ENCODE results near the gene BTLA. TPM values are rescaled to one million over a fixed set of nuclear protein-coding genes. Genes with fewer than 3 reads are reported as not detected.
"Not testable (repeated sequence)": the region's sequence is repeated elsewhere in the genome, so short reads cannot be mapped to it uniquely, and the experiment has no call there.

The BTLA gene
- total RNA-seq, 1 donor from 2014 or later: not detected

DNA sequence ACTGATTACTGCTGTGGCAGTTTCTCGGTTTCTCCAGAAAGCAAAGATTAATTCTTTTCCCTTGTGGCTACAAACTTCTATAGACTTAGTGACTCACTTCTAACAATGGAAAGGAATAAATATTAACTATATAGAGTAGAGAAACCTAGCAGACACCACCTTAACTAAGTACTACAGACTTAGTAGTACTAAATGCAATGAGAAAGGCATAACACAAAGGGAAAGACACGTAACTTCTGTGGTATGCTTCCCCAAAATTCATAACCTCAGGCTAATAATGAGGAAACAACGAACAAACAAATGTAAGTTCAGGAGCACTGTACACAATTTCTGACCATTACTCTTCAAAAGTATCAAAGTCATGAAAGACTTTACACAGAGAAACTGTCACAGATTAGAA lies 31.3 kb upstream of the BTLA start:
- H3K4me1 Mint-ChIP-seq (ENCODE audit: low read depth, unreplicated experiment): no peaks in the 10 kb centered on the region
- TF ChIP-seq, protein P1, sequence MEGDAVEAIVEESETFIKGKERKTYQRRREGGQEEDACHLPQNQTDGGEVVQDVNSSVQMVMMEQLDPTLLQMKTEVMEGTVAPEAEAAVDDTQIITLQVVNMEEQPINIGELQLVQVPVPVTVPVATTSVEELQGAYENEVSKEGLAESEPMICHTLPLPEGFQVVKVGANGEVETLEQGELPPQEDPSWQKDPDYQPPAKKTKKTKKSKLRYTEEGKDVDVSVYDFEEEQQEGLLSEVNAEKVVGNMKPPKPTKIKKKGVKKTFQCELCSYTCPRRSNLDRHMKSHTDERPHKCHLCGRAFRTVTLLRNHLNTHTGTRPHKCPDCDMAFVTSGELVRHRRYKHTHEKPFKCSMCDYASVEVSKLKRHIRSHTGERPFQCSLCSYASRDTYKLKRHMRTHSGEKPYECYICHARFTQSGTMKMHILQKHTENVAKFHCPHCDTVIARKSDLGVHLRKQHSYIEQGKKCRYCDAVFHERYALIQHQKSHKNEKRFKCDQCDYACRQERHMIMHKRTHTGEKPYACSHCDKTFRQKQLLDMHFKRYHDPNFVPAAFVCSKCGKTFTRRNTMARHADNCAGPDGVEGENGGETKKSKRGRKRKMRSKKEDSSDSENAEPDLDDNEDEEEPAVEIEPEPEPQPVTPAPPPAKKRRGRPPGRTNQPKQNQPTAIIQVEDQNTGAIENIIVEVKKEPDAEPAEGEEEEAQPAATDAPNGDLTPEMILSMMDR (IDR thresholded peaks at IDR 0.05; ENCODE audit: partially characterized antibody, unreplicated experiment): no peak
- no peaks in the 10 kb centered on the region for H3K36me3 Mint-ChIP-seq (ENCODE audit: unreplicated experiment)
- no peaks in the 10 kb centered on the region for H3K27me3 Mint-ChIP-seq (ENCODE audit: unreplicated experiment)
- H3K27ac Mint-ChIP-seq (ENCODE audit: unreplicated experiment): no peak overlapping the region
- DNase-seq: no peak
- H3K9me3 Mint-ChIP-seq (ENCODE audit: unreplicated experiment): peaks cover 1% of the 10 kb centered on the region
- no peak overlapping the region for H3K4me3 Mint-ChIP-seq (ENCODE audit: unreplicated experiment)

DNA sequence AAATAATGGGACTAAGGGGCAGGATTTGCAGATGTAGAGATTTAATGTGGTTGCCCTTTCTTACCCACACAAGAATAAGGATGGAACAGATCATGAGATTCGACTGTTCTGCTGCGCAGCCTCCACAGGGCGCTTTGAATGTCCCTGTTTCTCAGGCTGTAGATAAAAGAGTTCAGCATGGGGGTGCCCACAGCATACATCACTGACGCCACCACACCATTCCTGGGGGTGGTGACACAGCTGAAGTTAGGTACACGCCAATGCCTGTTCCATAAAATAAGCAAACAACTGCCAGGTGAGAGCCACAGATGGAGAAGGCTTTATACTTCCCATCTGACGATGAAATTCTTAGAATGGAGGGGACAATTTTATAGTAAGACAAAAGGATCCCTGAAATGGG lies 24.9 kb upstream of the BTLA start:
- DNase-seq; H3K9me3 Mint-ChIP-seq (ENCODE audit: unreplicated experiment); H3K36me3 Mint-ChIP-seq (ENCODE audit: unreplicated experiment): not testable (repeated sequence)

DNA sequence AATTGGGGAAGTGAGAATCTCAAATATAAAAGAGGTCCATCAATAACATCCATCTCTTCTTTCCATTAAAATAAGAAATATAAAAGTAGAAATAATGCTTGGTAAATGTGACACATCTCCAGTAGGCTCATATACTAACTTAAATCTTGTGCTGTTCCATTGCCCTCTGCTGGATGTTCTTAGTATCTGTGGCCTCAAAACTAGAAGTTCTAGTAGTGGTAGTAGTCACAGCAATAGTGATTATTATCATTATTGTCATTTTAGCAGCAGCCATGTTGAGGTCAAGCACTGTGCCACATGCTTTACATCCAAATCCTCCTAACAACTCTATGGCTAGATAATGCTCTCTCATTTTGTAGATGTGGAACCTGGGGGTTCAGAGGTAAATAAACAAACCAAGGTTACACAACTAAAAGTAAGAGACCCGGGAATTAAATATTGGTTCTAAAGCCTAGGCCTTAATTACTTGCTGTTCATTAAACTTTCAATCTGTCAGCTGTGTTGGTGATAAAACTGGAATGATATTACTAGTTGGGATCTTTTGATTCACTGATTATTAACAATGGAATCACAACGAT lies 20.2 kb upstream of the BTLA start:
- TF ChIP-seq, protein P1 (IDR thresholded peaks at IDR 0.05; ENCODE audit: partially characterized antibody, unreplicated experiment): peak; percentile 73
- DNase-seq: no peak
- no peak overlapping the region for H3K27ac Mint-ChIP-seq (ENCODE audit: unreplicated experiment)
- H3K4me1 Mint-ChIP-seq (ENCODE audit: low read depth, unreplicated experiment): peaks cover 2% of the 10 kb centered on the region
- no peaks in the 10 kb centered on the region for H3K9me3 Mint-ChIP-seq (ENCODE audit: unreplicated experiment)
- H3K36me3 Mint-ChIP-seq (ENCODE audit: unreplicated experiment): no peaks in the 10 kb centered on the region
- H3K4me3 Mint-ChIP-seq (ENCODE audit: unreplicated experiment): no peak overlapping the region
- H3K27me3 Mint-ChIP-seq (ENCODE audit: unreplicated experiment): no peaks in the 10 kb centered on the region

More for the DNA sequence above, 24.9 kb upstream of the BTLA start:
- not testable (repeated sequence) for H3K4me3 Mint-ChIP-seq (ENCODE audit: unreplicated experiment); H3K27ac Mint-ChIP-seq (ENCODE audit: unreplicated experiment); H3K27me3 Mint-ChIP-seq (ENCODE audit: unreplicated experiment); H3K4me1 Mint-ChIP-seq (ENCODE audit: low read depth, unreplicated experiment)

DNA sequence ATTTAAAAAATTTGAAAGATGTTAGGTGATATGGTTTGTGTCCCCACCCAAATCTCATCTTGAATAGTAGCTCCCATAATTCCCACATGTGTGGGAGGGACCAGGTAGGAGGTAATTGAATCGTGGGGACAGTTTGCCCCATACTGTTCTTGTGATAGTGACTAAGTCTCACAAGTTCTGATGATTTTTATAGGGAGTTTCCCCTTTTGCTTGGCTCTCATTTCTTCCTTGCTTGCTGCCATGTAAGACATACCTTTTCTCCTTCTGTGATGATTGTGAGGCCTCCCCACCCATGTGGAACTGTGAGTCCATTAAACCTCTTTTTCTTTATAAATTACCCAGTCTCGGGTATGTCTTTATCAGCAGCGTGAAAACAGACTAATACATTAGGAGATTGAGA lies 19.7 kb upstream of the BTLA start:
- not testable (repeated sequence) for H3K27me3 Mint-ChIP-seq (ENCODE audit: unreplicated experiment); H3K9me3 Mint-ChIP-seq (ENCODE audit: unreplicated experiment); H3K4me1 Mint-ChIP-seq (ENCODE audit: low read depth, unreplicated experiment); H3K4me3 Mint-ChIP-seq (ENCODE audit: unreplicated experiment); H3K36me3 Mint-ChIP-seq (ENCODE audit: unreplicated experiment); DNase-seq; H3K27ac Mint-ChIP-seq (ENCODE audit: unreplicated experiment)

DNA sequence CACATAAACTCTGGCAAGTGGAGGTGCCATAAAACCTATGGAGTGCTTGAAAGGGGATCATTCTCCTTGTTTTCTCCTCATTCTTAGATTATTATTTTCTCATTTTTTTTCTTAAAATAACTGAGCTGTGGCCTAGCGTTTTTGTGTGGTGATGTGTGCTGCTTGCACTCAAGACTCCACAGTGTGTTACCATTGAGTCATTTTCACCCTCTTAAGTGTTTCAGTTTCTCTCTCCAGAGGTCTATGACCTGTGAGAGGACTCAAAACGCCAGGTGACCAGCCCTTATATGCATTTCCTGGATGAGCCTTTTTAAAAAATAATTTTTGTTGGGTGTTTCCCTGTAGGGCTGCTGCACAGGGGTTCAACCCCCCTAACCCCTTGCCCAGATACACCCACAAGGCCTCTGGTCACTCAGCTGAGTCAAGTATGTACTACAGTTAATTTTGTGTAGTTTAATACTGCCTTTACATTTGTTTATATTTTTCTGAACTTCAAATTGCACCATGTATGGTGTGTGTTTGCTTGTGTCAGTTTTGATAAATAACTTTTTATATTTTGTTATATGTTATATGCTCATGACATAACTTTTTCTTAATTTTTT lies 15.4 kb upstream of the BTLA start:
- Mint-ChIP-seq H3K27ac (ENCODE audit: unreplicated experiment) (no peak overlapping the region), H3K27me3 (ENCODE audit: unreplicated experiment) (no peaks in the 10 kb centered on the region), H3K36me3 (ENCODE audit: unreplicated experiment) (no peaks in the 10 kb centered on the region), H3K4me1 (ENCODE audit: low read depth, unreplicated experiment) (no peaks in the 10 kb centered on the region), H3K4me3 (ENCODE audit: unreplicated experiment) (no peak overlapping the region), H3K9me3 (ENCODE audit: unreplicated experiment) (no peaks in the 10 kb centered on the region)
- DNase-seq: no peak
- TF ChIP-seq, protein P1 (IDR thresholded peaks at IDR 0.05; ENCODE audit: partially characterized antibody, unreplicated experiment): no peak

DNA sequence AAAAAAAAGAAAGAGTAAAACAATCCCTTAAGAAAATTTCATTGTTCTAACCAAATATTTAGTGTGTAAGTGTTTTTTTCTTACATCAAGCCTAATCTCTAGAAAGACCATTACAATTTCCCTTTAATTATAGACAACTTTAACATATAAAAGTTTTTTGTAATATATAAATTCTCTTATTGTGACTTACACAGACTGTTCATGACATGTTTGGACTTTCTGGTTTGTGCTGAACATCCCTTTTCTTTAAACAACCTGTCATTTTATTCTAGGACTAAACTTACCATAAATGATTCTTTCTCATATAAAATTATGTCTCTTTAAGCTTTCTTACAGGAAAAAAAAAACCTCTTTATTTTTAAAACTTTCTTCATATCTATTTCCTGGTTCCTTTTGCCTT lies 13.0 kb upstream of the BTLA start:
- no peaks in the 10 kb centered on the region for H3K27me3 Mint-ChIP-seq (ENCODE audit: unreplicated experiment)
- DNase-seq: no peak
- H3K36me3 Mint-ChIP-seq (ENCODE audit: unreplicated experiment): no peaks in the 10 kb centered on the region
- no peak overlapping the region for H3K27ac Mint-ChIP-seq (ENCODE audit: unreplicated experiment)
- TF ChIP-seq, protein P1 (IDR thresholded peaks at IDR 0.05; ENCODE audit: partially characterized antibody, unreplicated experiment): no peak
- no peak overlapping the region for H3K4me3 Mint-ChIP-seq (ENCODE audit: unreplicated experiment)
- H3K9me3 Mint-ChIP-seq (ENCODE audit: unreplicated experiment): no peaks in the 10 kb centered on the region
- no peaks in the 10 kb centered on the region for H3K4me1 Mint-ChIP-seq (ENCODE audit: low read depth, unreplicated experiment)

All from glutamatergic neuron (in vitro differentiated cells).